ENCODE data around the gene SLC4A8.

SLC4A8 gene

GRCh38 chr12:51536159-51536558 is 111.5 kb downstream of the SLC4A8 start:
- H3K4me3 ChIP-seq (ENCODE audit: low read length): no peak overlapping the region
- no peak for DNase-seq (ENCODE audit: low read depth, low spot score)

GRCh38 chr12:51538149-51538548 is 113.5 kb downstream of the SLC4A8 start:
- no peak for DNase-seq (ENCODE audit: low read depth, low spot score)
- H3K4me3 ChIP-seq (ENCODE audit: low read length): no peak overlapping the region

GRCh38 chr12:51538599-51538998 is 114.0 kb downstream of the SLC4A8 start:
- DNase-seq (ENCODE audit: low read depth, low spot score): no peak
- H3K4me3 ChIP-seq (ENCODE audit: low read length): no peak overlapping the region

GRCh38 chr12:51540996-51541395 is 116.4 kb downstream of the SLC4A8 start:
- no peak overlapping the region for H3K4me3 ChIP-seq (ENCODE audit: low read length)
- DNase-seq (ENCODE audit: low read depth, low spot score): no peak

GRCh38 chr12:51546097-51546496 is 121.5 kb downstream of the SLC4A8 start:
- no peak for DNase-seq (ENCODE audit: low read depth, low spot score)
- no peak overlapping the region for H3K4me3 ChIP-seq (ENCODE audit: low read length)

- H3K4me3 ChIP-seq (ENCODE audit: low read length): no peak overlapping the region
- no peak for DNase-seq (ENCODE audit: low read depth, low spot score)
Measured at GRCh38 chr12:51547606-51548005, 123.0 kb downstream of the SLC4A8 start.

GRCh38 chr12:51548241-51548640 is 123.6 kb downstream of the SLC4A8 start:
- no peak overlapping the region for H3K4me3 ChIP-seq (ENCODE audit: low read length)
- DNase-seq (ENCODE audit: low read depth, low spot score): no peak

GRCh38 chr12:51549637-51550036 is 125.0 kb downstream of the SLC4A8 start:
- DNase-seq (ENCODE audit: low read depth, low spot score): no peak
- no peak overlapping the region for H3K4me3 ChIP-seq (ENCODE audit: low read length)

Measured in Jurkat, Clone E6-1 (cell line).